ENCODE results near the gene GLB1L2.

Gene GLB1L2

DNA sequence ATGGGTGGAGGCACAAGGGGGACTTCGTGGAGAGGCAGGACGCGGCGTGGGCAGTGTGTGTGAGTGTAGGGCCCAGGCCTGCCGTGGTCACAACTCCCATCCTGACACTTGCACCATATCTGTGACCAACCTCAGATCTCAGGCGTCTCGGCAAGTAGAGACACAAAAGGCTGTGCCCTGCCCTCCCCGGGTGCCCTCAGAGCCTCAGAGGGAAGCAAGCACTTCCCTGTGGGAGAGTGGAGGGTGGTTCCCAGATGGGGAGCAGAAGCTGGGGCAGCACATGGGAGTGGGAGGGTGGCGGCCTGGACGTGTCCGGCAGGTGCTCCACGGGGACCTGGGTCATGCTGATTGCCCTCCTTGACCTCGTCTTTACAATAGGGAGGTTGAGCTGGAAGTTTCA is 59.9 kb downstream of the GLB1L2 start:
- H3K27ac ChIP-seq = no peak overlapping the region
- TF ChIP-seq, protein P1, sequence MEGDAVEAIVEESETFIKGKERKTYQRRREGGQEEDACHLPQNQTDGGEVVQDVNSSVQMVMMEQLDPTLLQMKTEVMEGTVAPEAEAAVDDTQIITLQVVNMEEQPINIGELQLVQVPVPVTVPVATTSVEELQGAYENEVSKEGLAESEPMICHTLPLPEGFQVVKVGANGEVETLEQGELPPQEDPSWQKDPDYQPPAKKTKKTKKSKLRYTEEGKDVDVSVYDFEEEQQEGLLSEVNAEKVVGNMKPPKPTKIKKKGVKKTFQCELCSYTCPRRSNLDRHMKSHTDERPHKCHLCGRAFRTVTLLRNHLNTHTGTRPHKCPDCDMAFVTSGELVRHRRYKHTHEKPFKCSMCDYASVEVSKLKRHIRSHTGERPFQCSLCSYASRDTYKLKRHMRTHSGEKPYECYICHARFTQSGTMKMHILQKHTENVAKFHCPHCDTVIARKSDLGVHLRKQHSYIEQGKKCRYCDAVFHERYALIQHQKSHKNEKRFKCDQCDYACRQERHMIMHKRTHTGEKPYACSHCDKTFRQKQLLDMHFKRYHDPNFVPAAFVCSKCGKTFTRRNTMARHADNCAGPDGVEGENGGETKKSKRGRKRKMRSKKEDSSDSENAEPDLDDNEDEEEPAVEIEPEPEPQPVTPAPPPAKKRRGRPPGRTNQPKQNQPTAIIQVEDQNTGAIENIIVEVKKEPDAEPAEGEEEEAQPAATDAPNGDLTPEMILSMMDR (conservative IDR thresholded peaks at IDR 0.05) = no peak

DNA sequence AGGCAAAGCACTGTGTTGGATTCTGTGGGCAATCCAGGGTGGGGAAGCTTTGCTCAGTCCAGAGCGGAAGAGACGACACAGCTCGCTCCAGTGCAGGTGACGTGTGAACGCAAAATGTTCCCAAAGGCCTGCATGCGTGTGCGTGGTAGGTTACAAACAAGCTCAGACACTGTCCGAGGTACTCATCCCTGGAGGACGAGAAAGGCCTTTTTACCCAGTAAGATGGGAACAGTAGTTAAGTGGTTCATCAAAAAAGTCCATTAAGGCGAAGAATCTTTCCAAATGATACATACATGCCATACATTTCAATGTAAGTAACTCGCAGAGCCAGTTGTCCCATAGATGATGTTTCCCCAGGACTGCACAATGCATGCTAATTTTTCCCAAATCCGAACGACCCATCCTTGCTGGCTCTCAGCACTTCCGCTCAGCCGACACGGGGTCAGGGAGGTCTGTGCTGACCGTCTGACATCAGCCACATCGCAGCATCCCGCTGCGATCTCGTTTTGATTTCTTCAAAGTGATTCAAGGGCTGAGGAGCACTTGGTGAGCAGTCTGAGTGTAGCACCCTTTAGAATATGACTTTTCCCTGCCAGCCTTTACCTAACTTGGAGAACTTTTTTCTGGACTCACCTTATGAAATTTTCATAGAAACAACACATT is 61.3 kb downstream of the GLB1L2 start:
- TF ChIP-seq, protein P1 (conservative IDR thresholded peaks at IDR 0.05) = no peak

DNA sequence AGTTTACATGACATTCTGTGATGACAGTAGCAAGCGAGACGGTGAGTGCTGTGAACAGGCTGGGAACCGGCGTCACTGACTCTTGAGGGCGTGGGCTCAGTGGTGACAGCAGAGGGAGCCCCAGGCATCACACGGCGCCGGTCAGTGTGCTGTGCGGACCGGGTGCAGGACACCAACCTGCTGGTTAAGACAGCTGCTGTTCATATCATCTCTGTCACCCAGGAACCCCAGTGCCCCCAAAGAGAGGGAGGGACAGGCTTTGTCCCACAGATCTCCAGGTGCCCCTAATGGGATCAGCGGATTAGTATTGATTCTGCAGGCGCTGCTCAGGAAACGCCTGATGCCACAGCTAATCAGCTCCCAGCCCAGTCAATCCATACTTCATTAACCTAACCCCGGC is 61.9 kb downstream of the GLB1L2 start:
- H3K27ac ChIP-seq = peak overlapping the region; percentile 25; the same call in 1 of the 2 replicates
- TF ChIP-seq, protein P1 (conservative IDR thresholded peaks at IDR 0.05) = peak; percentile 88

More for the DNA sequence above, 61.3 kb downstream of the GLB1L2 start:
- no peak overlapping the region for H3K27ac ChIP-seq

DNA sequence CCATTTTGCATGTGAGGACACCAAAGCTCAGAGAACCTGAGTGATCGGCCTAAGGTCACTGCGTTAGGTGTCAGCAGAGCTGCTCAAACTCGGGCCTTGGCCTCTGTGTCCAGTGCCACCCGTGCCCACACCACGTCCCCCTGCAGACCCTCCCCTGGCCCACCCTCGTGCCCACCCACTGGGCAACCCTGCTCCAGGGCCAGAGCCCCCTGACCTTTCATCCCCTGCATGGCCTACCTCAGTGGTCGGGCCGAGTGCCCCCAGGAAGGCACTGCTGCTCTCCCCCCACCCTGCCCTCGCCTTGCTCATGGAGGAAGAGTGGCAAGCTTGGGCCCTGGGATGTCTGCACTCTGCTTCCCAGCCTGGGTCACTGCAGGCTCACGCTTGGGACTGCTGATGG is 62.5 kb downstream of the GLB1L2 start:
- H3K27ac ChIP-seq = peak overlapping the region; percentile 25; the same call in 1 of the 2 replicates
- TF ChIP-seq, protein P1 (conservative IDR thresholded peaks at IDR 0.05) = no peak

DNA sequence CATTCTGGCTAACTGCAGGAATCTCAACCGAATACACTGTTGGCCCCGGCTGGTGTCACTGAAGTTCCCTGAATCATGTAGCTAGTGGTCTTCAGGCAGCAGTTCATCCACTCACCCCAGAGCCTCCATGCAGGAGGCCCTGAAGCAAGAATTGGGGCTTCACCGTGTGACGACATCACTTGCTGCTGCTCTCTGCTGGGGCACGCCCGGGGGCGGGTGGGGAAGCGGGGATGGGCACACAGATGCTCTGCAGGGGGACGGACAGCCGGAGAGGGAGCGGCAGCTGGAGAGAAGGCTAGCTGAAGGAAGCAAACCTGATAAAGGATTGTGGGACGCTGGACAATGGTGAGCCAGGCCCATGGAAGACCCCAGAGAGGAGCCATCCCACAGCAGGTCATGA is 63.2 kb downstream of the GLB1L2 start:
- TF ChIP-seq, protein P1 (conservative IDR thresholded peaks at IDR 0.05) = no peak
- no peak overlapping the region for H3K27ac ChIP-seq

DNA sequence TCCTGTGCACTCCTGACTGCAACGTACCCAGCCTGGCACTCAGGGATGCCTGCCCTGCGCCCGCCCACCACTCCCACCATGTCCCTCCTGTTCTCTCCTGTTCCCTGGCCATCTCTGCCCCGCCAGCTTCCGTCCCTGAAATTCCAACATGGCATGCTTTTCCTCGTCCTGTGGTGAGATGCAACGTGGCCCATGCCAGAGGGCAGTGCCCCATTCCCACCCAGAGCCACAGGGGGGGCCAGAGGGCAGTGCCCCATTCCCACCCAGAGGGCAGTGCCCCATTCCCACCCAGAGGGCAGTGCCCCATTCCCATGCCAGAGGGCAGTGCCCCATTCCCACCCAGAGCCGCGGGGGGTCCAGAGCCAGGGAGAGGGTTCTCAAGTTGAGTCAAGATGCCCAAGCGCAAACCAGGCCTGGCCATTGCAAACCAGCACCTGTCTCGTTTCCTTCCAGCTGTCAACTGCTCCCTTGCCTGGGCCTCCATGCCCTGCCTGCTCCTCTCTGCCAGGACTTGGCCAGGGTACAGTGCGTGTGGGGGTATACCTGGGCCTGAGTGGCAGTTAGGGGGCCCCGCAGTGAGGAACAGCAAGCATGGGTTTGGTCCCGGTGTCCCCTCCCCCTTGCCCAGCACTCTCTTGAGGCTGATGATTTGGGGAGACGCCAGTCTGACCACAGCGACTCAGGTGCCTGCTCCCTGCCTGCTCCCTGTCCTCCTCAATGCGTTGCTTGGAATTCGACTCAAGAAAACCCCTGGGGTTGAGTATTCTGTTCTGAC is 65.7 kb downstream of the GLB1L2 start:
- TF ChIP-seq, protein P1 (conservative IDR thresholded peaks at IDR 0.05) = no peak

DNA sequence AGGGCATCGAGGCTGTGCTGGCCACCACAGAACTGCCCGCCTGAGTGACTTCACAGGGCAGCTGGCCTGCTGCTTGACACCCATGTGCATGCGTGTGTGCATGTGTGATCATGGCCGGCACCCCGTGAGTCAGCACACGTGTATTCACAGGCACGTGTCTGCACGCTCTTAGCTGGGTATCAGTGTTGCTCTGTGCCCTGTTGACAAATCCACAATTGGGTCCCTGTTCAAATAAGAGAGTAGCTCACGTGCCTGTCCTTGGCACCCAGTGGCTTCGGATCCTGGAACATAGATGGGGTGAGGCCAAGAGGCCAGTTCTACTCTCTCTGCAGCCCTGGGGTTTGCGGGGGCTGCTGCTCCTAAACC is 66.3 kb downstream of the GLB1L2 start:
- peak overlapping the region; percentile 34; the same call in 1 of the 2 replicates for H3K27ac ChIP-seq
- TF ChIP-seq, protein P1 (conservative IDR thresholded peaks at IDR 0.05) = no peak

More for the DNA sequence above, 65.7 kb downstream of the GLB1L2 start:
- peak overlapping the region; percentile 34; the same call in 1 of the 2 replicates for H3K27ac ChIP-seq

All from VCaP (cell line).